Measurements from ENCODE around the gene TBC1D22A.

GRCh38 chr22:46795845-46796565, 33.6 kb downstream of the TBC1D22A start:
- TF ChIP-seq, protein P1, sequence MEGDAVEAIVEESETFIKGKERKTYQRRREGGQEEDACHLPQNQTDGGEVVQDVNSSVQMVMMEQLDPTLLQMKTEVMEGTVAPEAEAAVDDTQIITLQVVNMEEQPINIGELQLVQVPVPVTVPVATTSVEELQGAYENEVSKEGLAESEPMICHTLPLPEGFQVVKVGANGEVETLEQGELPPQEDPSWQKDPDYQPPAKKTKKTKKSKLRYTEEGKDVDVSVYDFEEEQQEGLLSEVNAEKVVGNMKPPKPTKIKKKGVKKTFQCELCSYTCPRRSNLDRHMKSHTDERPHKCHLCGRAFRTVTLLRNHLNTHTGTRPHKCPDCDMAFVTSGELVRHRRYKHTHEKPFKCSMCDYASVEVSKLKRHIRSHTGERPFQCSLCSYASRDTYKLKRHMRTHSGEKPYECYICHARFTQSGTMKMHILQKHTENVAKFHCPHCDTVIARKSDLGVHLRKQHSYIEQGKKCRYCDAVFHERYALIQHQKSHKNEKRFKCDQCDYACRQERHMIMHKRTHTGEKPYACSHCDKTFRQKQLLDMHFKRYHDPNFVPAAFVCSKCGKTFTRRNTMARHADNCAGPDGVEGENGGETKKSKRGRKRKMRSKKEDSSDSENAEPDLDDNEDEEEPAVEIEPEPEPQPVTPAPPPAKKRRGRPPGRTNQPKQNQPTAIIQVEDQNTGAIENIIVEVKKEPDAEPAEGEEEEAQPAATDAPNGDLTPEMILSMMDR (IDR thresholded peaks at IDR 0.05): no peak
- no peak for TF ChIP-seq POLR2A (IDR thresholded peaks at IDR 0.05)

All from heart left ventricle (tissue), 13 donors.